ENCODE measurements around the gene FAM83D. TPM values are rescaled to one million over a fixed set of nuclear protein-coding genes. Genes with fewer than 3 reads are reported as not detected.
"Not testable (repeated sequence)": the region's sequence is repeated elsewhere in the genome, so short reads cannot be mapped to it uniquely, and the experiment has no call there.

FAM83D gene
- total RNA-seq, 1 donor from 2014 or later = 17.3 TPM

DNA sequence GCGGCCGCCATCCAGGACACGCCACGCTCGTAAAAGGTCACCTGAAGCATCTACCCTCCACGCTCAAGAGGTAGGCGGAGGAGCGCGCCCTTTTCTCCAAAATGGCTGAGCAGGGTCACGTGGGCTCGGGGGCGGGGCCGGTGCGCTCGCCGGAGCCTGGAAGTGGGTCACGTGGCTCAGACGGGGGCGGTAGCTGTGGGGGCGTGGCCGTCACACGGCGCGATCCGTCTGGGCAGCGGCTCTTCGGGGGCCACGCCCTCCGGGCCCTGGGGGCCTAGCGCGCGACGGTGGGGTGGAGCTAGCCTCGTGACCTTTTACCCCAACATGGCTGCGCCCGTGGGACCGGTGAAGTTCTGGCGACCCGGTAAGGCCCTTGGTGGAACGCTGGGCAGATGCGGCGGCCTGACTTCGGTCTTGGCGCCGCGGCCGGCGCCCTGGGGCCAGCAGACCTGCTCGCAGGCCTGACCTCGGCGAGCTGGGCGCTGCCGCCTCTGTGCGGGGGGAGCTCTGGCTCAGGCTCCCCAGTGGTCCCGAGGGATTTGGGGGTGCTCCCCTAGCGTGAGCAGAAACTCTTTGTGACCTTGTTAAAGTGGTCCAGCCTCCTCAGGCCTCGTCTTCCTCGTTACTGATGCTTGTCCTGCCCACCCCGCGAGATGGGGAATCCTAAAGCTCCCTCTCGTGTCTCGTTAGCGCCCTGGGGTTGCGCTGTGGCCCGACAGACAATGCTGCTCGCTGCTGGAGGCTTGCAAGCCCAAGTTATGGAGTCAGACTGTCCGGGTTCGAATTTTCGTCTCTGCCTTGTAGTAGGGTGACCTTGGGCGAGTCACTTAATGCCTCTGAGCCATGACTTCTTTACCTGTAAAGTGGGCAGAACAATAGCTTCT lies 36.1 kb downstream of the FAM83D start, which contains the start of gene DHX35:
TSS of gene DHX35 (plus strand) at position 301 of the 884 bp plus-strand sequence. CDS start at position 325, 24 bp downstream.
- intact Hi-C loops (cut with micrococcal nuclease) = loop anchor here (1.0 to 2.0 kb wide), 4 partner anchors 36 to 214 kb away; partner anchors contain the start of genes ACTR5, FAM83D and PPP1R16B

DNA sequence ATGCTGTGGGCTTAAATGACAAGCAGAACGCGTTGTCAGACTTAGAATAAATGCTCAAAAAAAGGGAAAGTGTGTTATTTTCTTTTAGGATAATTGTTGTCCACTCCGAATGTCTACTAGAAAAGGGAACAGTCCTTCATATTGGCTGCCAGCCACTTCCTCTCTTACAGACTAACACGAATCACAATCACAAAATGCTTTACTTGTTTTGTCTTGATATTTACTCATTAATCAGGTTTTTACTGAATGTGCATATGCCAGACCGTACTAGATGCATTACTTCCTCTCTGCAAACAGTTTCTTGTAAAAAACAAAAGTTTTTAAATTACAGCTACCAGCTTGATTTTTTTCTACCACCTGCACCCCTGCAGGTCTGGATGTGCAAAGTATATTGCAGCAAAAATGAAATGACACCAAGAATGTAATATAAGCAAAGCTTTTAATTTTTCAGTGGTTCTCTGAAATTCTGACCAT lies 36.7 kb downstream of the FAM83D start:
- intact Hi-C loops (cut with micrococcal nuclease) = loop anchor here (1.0 to 2.0 kb wide), 4 partner anchors 37 to 215 kb away; partner anchors contain the start of genes ACTR5, FAM83D and PPP1R16B

DNA sequence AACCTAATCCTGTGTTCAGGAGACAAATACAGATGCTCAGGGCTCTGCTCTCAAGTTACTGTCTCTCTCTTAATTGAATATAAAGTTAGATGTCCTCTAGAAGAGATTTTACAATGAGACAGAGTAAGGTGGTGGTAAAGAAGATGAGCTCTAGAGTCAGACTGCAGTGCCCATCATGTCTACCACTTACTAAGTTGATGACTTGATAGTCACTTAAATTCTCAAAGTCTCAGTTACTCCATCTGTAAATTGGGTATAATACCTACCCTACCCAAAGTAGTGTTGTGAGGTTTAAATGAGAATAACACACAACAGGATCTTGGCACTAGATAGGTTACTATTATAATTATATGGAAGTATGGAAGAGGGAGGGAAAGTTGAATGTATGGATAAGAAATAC lies 37.5 kb downstream of the FAM83D start:
- intact Hi-C loops (cut with micrococcal nuclease) = loop anchor here (2.0 kb wide), 1 partner anchor 159 kb away; the partner anchor contains the start of gene PPP1R16B

DNA sequence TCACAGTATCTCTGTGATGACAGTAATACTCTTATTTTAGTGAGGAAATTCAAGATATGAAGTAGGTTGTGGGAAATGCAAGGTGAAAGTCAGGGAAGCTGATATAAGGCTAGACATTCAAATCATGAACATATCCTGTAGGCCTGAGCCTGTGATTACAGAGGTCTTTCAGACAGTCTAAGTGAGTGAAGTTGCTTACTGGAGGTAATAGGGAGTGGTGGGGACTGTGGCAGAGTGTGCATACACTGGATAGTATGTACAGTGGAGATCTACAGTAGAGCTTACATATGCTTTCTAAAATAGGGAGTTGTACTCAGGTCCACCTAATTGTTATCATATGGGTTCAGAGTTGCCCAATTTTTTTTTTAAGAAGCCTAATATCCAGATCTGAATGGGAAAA lies 39.0 kb downstream of the FAM83D start:
- intact Hi-C loops (cut with micrococcal nuclease) = no loop called here

DNA sequence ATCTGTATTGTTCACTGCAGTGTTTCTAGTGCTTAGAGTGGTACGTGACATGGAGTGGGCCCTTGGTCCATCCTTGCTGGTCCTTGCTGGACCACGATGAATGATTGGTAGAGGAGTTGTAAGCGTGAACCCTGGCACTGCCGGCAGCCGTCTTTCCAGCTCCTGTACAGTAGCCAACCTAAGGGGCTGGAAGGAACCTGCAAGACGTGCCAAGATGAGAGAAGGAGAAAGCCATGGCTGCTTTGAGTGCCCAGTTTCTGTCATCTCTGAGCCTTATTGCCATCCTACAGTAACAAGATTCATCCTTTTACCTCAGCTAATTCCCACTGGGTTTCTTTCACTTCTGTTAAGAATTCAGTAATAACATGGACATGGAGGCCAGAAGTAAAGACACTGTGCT lies 41.9 kb downstream of the FAM83D start:
- intact Hi-C loops (cut with micrococcal nuclease) = no loop called here

DNA sequence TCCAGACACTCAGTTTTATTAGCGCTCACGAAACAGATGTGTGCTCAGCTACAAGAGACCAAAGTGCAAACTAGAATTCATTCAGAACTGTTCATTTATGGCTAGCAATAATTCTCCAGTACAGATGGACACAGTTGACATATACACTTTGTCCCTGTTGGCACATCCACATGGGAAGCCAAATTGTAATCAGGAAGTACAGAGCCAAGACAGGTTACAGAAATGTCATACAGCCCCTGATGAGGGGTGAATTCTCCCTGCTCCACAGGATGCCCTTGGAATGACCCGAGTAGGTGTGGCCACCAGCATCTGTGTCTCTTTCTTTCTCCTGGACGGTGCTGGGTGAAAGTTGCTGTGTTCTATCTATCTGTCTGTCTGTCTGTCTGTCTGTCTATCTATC lies 43.5 kb downstream of the FAM83D start:
- intact Hi-C loops (cut with micrococcal nuclease) = no loop called here

DNA sequence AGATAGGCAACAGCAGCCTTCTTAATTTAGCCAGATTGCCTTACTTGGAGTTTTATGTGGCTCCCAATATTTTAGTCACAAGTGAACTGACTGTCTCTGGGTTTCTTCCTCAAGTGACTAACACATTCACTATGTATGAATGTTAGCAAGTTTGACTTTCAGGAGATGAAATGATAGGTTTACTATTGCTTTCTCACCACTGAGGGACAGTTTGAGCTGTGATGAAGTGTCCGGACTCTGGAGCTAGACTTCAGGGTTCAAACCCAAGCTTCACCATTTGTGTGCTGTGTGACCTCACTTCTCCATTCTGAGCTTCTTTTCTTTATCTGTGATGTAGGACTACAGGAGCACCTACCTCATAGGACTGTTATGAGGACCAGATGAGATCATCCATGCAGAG lies 44.1 kb downstream of the FAM83D start:
- intact Hi-C loops (cut with micrococcal nuclease) = no loop called here

DNA sequence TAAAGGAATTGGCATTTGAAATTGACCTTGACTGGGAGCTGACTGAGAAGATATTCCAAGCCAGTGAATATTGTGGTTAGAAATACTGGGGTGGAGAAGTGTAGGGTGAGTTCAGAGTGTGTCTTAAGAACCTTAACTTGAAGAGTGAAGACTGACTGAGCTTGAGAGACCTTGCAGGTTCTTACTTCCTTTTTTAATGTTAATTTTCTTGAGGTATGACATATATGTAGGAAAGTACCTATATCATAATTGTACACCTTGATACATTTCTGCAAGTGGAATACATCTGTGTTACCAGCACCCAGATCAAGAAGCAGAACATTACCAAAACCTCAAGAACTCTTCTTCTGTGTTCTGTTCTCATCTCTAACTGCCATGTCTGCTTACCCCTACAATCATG lies 46.9 kb downstream of the FAM83D start:
- intact Hi-C loops (cut with micrococcal nuclease) = no loop called here

DNA sequence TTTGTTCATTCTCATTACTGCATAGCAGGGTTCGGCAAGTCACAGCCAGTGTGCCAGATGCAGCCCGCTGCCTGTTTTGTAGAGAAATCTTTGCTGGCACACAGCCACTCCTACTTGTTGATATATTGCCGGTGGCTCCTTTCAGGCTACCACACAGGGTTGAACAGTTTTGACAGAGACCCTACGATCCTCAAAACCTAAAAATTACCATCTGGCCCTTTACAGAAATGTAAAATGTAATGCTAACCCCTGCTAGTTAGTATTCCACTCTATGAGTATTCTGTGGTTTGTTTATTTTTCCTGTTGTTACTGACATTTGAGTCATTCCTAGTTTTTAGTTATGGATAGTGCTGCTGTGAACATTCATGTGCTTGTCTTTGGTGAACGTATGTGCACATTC lies 47.4 kb downstream of the FAM83D start:
- intact Hi-C loops (cut with micrococcal nuclease) = no loop called here

DNA sequence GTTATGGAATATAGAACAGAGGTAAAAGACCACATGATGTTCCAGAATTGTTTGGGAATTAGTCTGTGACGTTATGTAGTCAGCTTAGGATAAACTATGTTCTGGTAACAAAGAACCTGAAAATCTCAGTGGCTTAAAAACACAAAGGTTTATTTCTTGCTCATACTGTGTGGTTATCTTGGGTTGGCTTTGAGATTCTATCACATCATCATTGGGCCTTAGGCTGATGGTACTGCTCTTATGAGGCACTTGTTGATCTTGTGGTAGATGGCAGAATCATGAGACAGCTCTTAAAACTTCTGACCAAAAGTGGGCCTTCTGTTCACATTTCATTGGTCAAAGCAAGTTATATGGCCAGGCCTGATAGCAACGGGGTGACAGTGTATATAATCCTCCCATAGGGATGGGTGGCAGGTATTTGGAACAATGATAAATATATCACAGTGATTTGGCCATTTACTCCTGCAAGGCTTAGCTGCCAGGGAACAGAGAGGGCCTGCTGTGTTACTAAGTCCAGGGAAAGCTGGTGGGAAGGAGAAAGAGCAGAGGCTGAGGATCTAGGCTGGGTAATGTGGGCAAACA lies 49.4 kb downstream of the FAM83D start:
- intact Hi-C loops (cut with micrococcal nuclease) = no loop called here

DNA sequence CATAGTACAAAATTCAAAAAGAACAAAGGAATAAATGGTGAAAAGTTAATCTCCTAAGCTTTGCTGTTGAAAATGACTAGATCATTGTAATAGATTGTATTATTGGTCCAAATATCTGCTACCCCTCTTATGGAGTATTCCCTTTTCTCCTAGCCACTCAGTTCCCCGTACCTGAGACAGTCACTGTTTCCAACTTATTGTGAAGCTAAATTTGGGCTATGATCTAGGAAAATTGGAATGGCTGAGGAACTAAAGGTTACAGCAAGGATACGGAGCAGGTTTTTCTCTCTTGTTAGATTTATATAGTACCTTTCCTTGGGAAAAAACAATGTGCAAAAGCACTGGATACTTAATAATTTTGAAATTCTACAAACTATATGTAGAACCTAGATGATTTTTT lies 53.2 kb downstream of the FAM83D start:
- intact Hi-C loops (cut with micrococcal nuclease) = no loop called here

DNA sequence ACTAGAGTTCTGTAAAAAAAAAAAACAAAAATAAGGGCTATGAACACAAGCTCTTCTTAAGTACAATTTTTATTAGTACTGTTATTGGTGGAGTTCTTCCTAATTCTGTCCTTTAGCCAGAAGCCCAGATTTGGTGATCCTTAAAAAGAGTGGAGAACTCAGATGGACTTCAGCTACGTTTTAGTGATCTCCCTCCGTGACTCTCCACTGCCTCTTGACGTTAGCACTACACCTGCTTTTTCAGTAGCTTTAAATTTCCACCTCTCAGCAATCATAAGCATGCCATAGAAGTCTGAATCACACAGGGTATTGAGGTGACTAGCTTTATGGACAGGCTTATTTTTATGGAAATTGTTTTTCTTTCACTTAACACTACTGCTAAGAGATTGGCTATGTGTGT lies 53.6 kb downstream of the FAM83D start:
- intact Hi-C loops (cut with micrococcal nuclease) = no loop called here

DNA sequence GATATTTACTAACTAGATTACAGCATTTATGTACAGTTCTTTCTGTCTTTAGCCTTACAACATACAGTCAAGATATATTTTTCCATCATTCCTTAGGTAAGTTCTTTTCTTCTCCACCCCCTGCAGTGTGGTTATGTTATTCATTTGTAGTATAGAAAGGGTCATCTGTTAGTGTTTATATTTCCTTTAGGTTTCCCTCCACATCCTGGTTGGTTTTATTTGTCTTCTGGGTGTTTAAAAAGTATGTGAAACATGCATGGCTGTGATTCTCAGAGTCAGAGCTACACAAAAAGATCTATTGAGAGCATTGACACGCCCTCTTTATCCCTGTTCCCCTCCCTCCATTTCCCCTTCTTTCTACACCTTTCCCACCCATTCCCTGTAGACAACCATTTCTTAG lies 56.1 kb downstream of the FAM83D start:
- intact Hi-C loops (cut with micrococcal nuclease) = no loop called here

DNA sequence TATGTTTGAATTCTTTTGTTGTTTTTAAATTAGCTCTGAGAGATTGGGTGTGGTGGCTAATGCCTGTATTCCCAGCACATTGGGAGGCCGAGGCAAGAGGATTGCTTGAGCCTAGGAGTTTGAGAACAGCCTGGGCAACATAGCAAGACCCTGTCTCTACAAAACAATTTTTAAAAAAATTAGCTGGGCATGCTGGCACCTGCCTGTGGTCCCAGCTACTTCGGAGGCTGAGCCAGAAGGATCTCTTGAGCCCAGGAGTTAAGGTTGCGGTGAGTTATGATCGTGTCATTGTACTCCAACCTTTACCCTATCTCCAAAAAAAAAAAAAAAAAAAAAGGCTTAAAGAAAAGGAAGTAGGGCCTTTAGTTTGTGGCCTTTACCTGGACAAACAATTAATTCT lies 58.8 kb downstream of the FAM83D start:
- intact Hi-C loops (cut with micrococcal nuclease) = no loop called here

DNA sequence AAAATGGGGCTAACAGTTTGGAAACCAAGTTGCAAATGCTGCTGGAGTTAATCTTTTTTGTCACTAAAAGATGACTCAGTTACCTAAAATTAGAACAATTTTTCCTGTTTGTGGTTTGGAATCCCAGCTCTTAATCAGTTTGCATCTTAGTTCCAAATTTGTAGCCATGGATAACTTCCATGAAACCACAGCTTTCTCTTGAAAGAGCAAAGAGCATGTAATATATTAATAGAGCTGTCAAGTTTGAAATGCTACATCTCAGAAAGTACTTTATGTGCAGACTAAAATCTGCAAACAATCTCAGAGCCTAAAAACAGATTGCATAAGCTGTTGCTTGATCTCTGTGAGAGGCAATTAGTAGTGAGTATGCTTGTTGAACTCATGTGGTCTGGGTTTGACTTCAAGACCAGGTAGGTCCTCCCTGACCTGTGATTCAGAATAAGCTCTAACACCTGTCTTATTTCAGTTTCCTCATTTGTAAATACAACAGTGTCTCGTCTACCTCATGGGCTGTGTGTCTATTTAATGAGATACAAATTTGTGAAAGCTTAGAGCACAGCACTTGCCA lies 59.5 kb downstream of the FAM83D start:
- intact Hi-C loops (cut with micrococcal nuclease) = no loop called here

DNA sequence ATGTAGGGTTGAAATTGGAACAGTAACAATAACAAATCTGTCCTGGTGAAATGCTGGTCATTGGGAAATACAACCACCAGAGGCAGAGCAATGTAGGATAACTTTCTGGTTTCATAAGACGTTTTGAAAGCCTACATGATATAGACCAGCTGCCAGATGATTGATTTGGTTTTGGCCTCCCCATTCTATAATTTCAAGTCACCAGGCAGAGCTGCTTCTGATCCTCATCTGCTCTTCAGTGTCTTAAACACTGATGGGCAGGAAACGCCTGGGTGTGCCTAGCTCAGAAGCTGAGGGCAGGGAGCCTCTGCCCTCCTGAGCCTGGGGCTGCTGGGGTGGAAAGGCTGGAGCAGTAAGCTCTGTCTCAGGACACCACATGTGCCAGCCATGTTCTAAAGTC lies 60.4 kb downstream of the FAM83D start:
- intact Hi-C loops (cut with micrococcal nuclease) = no loop called here

DNA sequence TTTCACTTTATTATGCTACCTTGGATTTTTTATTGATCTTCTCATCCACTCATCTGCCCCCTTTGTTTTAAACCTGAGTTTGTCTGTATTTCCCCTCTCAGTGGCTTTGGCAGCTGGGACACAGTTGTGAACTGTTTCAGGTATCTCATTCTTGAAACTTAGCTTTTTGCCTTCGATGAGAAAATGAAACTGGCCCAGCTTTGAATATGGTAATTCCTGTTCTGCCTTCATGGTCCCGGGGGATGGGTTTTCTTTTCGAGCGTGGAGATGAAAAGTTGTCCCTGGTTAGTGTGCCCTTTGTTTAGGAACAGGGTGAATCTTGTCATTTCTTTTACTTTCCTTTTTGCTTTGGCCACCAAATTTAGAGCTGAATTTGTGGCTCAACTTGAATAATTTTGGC lies 61.6 kb downstream of the FAM83D start:
- intact Hi-C loops (cut with micrococcal nuclease) = no loop called here

DNA sequence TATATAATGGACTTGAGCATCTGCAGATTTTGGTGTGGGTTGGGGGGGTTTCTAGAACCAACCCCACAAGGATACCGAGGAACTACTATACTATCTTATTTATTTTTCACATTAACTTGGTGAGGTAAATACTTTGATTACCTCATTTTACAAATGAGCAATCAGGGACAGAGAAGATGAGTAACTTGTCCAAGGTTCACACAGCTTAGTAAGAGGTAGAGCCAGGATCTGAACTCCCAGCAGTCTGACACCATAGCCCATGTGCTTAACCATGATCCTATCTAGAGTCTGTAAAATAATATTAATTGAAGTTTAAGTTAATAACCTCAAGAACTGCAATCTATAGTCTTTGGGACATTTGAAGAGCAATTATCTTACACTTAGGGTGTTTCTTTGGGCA lies 64.5 kb downstream of the FAM83D start:
- intact Hi-C loops (cut with micrococcal nuclease) = no loop called here

DNA sequence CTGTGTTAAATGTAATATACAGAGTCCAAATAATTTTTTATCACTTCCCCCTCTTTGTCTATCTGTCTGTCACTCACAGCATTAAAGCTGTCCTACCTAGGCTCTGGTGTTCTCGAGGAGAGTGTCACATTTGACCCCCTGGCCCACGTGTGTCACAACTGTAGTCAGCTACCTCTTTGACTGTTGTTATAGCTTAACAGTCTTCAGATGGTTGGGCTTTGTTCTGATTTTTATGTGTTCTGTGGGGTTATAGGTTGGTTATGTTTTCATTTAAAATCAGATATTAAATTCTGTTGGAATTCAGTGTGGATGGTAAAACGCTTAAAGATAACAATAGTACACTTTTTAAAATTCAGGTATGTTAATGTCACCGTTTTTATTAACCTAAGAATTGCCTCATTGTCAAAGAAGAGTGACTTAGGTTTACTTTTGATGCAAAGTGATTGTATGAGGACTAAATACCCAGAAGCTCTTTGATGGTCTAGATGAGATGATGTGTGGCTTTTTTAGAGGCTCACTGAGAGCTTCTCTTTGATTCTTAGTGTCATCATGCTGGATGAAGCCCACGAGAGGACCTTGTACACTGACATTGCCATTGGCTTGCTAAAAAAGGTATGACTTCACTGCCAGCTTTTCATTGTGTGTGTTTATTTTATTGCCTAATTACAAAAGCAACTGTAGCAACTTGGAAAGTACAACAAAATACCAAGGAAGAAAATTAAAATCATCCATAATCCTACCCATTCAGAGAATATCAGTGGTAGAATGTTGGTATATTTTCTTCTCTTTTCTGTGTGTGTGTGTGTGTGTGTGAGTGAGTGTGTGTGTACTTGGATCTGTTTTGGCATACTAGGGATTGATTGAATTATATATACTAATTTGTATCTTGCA lies 65.8 kb downstream of the FAM83D start:
- intact Hi-C loops (cut with micrococcal nuclease) = no loop called here

DNA sequence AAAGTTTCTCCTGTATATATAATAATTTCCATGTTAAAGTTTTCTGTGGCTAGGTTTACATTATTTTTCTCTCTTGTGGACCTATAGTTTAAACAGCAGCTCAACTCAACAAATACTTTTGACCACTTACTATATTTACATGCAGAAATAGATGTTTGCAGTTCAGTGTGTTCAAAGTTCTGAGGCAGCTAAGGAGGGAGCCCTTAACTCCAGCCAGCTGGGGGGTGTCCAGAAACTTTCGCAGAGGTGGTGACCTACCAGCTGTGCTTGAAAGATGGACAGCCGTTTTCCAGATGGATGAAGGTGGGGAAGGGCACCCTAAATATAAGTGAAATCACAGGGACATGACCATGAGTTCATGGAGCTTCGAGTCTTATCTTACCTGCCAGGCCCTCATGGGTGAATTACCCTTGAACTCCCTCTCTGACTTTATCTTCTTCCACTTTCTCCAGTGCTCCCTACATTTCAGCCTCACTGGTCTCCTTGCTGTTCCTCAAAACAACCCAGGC lies 69.4 kb downstream of the FAM83D start:
- intact Hi-C loops (cut with micrococcal nuclease) = no loop called here

DNA sequence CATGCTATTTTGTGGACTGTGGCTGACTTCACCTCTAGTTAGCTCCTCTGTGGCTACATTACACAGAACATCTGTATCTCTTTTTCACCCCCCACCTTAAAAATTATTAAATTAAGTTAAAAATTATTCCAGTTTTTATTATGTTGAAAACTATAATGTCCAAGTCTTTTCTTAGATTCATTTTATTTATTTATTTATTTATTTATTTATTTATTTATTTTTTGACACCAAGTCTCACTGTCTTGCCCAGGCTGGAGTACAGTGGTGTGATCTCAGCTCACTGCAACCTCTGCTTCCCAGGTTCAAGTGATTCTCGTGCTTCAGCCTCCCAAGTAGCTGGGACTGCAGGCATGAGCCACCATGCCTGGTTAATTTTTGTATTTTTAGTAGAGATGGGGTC lies 70.6 kb downstream of the FAM83D start:
- intact Hi-C loops (cut with micrococcal nuclease) = not testable (repeated sequence)

Data from T-helper 2 cell treated with Interferon-gamma antibody and Interleukin-4, amounts not matched to agents 100 ng/mL and 5 ng/mL, for 36 hours (primary cell).